Left lung (tissue), 10 donors: Measurements from ENCODE around the gene ZCWPW2. TPM values are rescaled to one million over a fixed set of nuclear protein-coding genes. Genes with fewer than 3 reads are reported as not detected.

Experiments
- ATAC-seq: fragments of 200-7000 bp; cut with Tn5 transposase; one replicate; pipeline ENCODE4 v1.9.1; 2020; ENCODE audit warnings: moderate library complexity
- DNase-seq, 4 donors: peaks; one replicate each; pipeline ENCODE4 v3.0.0-alpha.2; 2013 to 2020
- H3K27ac ChIP-seq, 2 donors: fragments of 200-600 bp; sonication (generic) in 1 of 2; one replicate each; pipeline versions ENCODE4 v1.5.0 to v1.8.0; 2020 to 2021
- H3K27me3 ChIP-seq, 2 donors: fragments of 200-600 bp; sonication (generic) in 1 of 2; one replicate each; pipeline versions ENCODE4 v1.5.0 to v1.8.0; 2020 to 2021
- H3K36me3 ChIP-seq, 2 donors: fragments of 200-600 bp; sonication (generic) in 1 of 2; one replicate each; pipeline versions ENCODE4 v1.5.0 to v1.8.0; 2020 to 2021
- H3K4me1 ChIP-seq, 2 donors: fragments of 200-600 bp; one replicate each; pipeline ENCODE4 v1.8.0; 2021
- H3K4me3 ChIP-seq, 2 donors: fragments of 200-600 bp; sonication (generic) in 1 of 2; one replicate each; pipeline versions ENCODE4 v1.5.0 to v1.8.0; 2020 to 2021; ENCODE audit warnings: mild to moderate bottlenecking in 1 of 2
- H3K9me3 ChIP-seq, 2 donors: fragments of 200-600 bp; sonication (generic) in 1 of 2; one replicate each; pipeline versions ENCODE4 v1.5.0 to v1.8.0; 2020 to 2021
- CTCF ChIP-seq, 2 donors: fragments of 200-600 bp; sonication (generic) in 1 of 2; IDR thresholded peaks; one replicate each; pipeline versions ENCODE4 v1.5.0 to v1.8.0; 2021; ENCODE audit warnings: antibody characterized with exemption in 2 of 2
- intact Hi-C, 2 donors: fragments of 100-400 bp; cut with DNase I; formaldehyde crosslinking; loops; one replicate each; pipeline versions ENCODE4 v1.11.2 to v1.14.2; 2022
- polyA plus RNA-seq, 6 donors: library from polyadenylated mRNA; unstranded; fragments of 120-200 nt; gene quantifications; one replicate each; pipeline ENCODE4 v1.2.1, GENCODE V29; 2013; ENCODE audit not compliant: insufficient read length in 6 of 6
- total RNA-seq, 2 donors: library from RNA; stranded (reverse); fragmentation: NEBNext Ultra II Directional; extraction: Animal tissue kit (Norgen Biotek cat#: 25700); gene quantifications; one replicate each; pipeline ENCODE4 v1.2.1, GENCODE V29; 2021
- donor health status: DM: no; HTN: yes; CAD: no.
- donor health status: DM: no; HTN: no; CAD: no.

The ZCWPW2 gene
- total and polyA plus RNA-seq, 8 donors, result 0.84 to 3.4 (median 2.3) TPM

- Histone ChIP-seq H3K4me1 (peaks cover 22 to 48% of the 10 kb centered on the region in 2 donors), H3K36me3 (peaks cover 0 to 17% of the 10 kb centered on the region in 2 donors), H3K27ac (peak overlapping the region; percentile 100), H3K27me3 (no peaks in the 10 kb centered on the region), H3K9me3 (peaks cover 0 to 21% of the 10 kb centered on the region in 2 donors), H3K4me3 (peak overlapping the region; percentile 69 to 74)
- TF ChIP-seq CTCF (IDR thresholded peaks at IDR 0.05), result no peak
- ATAC-seq (peak; percentile 2), DNase-seq (peak in 1 of 4 donors; percentile 43)
- intact Hi-C loops, result no loop called here
These were observed 1.0 kb downstream of the ZCWPW2 start for GRCh38 chr3:28349469-28350000.

GRCh38 chr3:28376424-28376823, 27.9 kb downstream of the ZCWPW2 start:
- intact Hi-C loops, result no loop called here

GRCh38 chr3:28386049-28386448, 37.5 kb downstream of the ZCWPW2 start:
- no peak for TF ChIP-seq CTCF (IDR thresholded peaks at IDR 0.05)
- Histone ChIP-seq H3K4me1 (no peaks in the 10 kb centered on the region), H3K27ac (no peak overlapping the region), H3K9me3 (peaks cover 0 to 10% of the 10 kb centered on the region in 2 donors), H3K36me3 (no peaks in the 10 kb centered on the region), H3K27me3 (no peaks in the 10 kb centered on the region), H3K4me3 (no peak overlapping the region)
- intact Hi-C loops, result no loop called here
- DNase-seq (no peak), ATAC-seq (no peak)

More at GRCh38 chr3:28376424-28376823, 27.9 kb downstream of the ZCWPW2 start:
- TF ChIP-seq CTCF (IDR thresholded peaks at IDR 0.05), result no peak
- Histone ChIP-seq H3K27me3 (no peaks in the 10 kb centered on the region), H3K4me1 (no peaks in the 10 kb centered on the region), H3K36me3 (no peaks in the 10 kb centered on the region), H3K27ac (peak overlapping the region in 1 of 2 donors; percentile 45), H3K9me3 (peaks cover 0 to 2% of the 10 kb centered on the region in 2 donors), H3K4me3 (no peak overlapping the region)
- ATAC-seq (peak; percentile 89), DNase-seq (peak in 2 of 4 donors; percentile 33 to 58)

GRCh38 chr3:28388978-28389377, 40.5 kb downstream of the ZCWPW2 start:
- Histone ChIP-seq H3K27ac (no peak overlapping the region), H3K4me1 (no peaks in the 10 kb centered on the region), H3K4me3 (no peak overlapping the region), H3K27me3 (no peaks in the 10 kb centered on the region), H3K36me3 (no peaks in the 10 kb centered on the region), H3K9me3 (peaks cover 0 to 30% of the 10 kb centered on the region in 2 donors)
- DNase-seq, result no peak
- intact Hi-C loops, result no loop called here
- TF ChIP-seq CTCF (IDR thresholded peaks at IDR 0.05), result no peak
- no peak for ATAC-seq

GRCh38 chr3:28399206-28399605, 50.7 kb downstream of the ZCWPW2 start:
- Histone ChIP-seq H3K27ac (no peak overlapping the region), H3K36me3 (no peaks in the 10 kb centered on the region), H3K27me3 (no peaks in the 10 kb centered on the region), H3K9me3 (peaks cover 0 to 75% of the 10 kb centered on the region in 2 donors), H3K4me3 (no peak overlapping the region), H3K4me1 (no peaks in the 10 kb centered on the region)
- intact Hi-C loops, result no loop called here
- DNase-seq (no peak), ATAC-seq (no peak)
- no peak for TF ChIP-seq CTCF (IDR thresholded peaks at IDR 0.05)
